Measurements from ENCODE around the gene SLC52A3.

Gene SLC52A3

GRCh38 chr20:768426-768978, at the start of gene SLC52A3:
TSS of gene SLC52A3 (minus strand) at chr20:768500. CDS start at chr20:765774, 2,726 bp downstream.
- Histone ChIP-seq H3K9ac (ENCODE audit: low read depth, low read length, poor library complexity, severe bottlenecking) (no peak within 1 kb of the TSS), H3F3A (ENCODE audit: low read depth) (no peaks in the 10 kb centered on the region), H3K9me2 (replicated peaks; ENCODE audit: low read depth, low read length) (no peaks in the 10 kb centered on the region), H3K27me3 (ENCODE audit: insufficient read depth, low read length, poor library complexity, severe bottlenecking) (no peaks in the 10 kb centered on the region), H3K79me2 (ENCODE audit: insufficient read depth, low read length) (no peaks in the 10 kb centered on the region), H3K36me3 (ENCODE audit: insufficient read depth, low read length) (no peaks in the 10 kb centered on the region), H3K4me2 (ENCODE audit: low read depth, low read length, poor library complexity, severe bottlenecking) (no peak within 1 kb of the TSS), H2AFZ (ENCODE audit: low read length) (no peak within 1 kb of the TSS), H4K20me1 (ENCODE audit: insufficient read depth, low read length, poor library complexity, severe bottlenecking) (no peaks in the 10 kb centered on the region), H3K4me1 (ENCODE audit: insufficient read depth, low read length, poor library complexity, severe bottlenecking) (peaks cover 3% of the 10 kb centered on the region), H3K9me3 (ENCODE audit: insufficient read depth, low read depth, low read length) (no peaks in the 10 kb centered on the region), H3K4me3 (ENCODE audit: low read length, poor library complexity, severe bottlenecking) (no peak within 1 kb of the TSS)
- TF ChIP-seq CTCF (conservative IDR thresholded peaks at IDR 0.05; ENCODE audit: low read length) (peak; percentile 55), EZH2phosphoT487 (IDR thresholded peaks at IDR 0.05; ENCODE audit: borderline replicate concordance) (no peak)

- Histone ChIP-seq H3K4me2 (ENCODE audit: low read depth, low read length, poor library complexity, severe bottlenecking) (no peak overlapping the region), H3K79me2 (ENCODE audit: insufficient read depth, low read length) (no peaks in the 10 kb centered on the region), H3K9me3 (ENCODE audit: insufficient read depth, low read depth, low read length) (no peaks in the 10 kb centered on the region), H3K9ac (ENCODE audit: low read depth, low read length, poor library complexity, severe bottlenecking) (no peak overlapping the region), H3K4me3 (ENCODE audit: low read length, poor library complexity, severe bottlenecking) (no peak overlapping the region), H3F3A (ENCODE audit: low read depth) (no peaks in the 10 kb centered on the region), H4K20me1 (ENCODE audit: insufficient read depth, low read length, poor library complexity, severe bottlenecking) (no peaks in the 10 kb centered on the region), H3K4me1 (ENCODE audit: insufficient read depth, low read length, poor library complexity, severe bottlenecking) (no peaks in the 10 kb centered on the region), H2AFZ (ENCODE audit: low read length) (no peak overlapping the region), H3K36me3 (ENCODE audit: insufficient read depth, low read length) (no peaks in the 10 kb centered on the region), H3K27me3 (ENCODE audit: insufficient read depth, low read length, poor library complexity, severe bottlenecking) (no peaks in the 10 kb centered on the region), H3K9me2 (replicated peaks; ENCODE audit: low read depth, low read length) (no peaks in the 10 kb centered on the region)
- TF ChIP-seq CTCF (conservative IDR thresholded peaks at IDR 0.05; ENCODE audit: low read length), result peak; percentile 99
- no peak for TF ChIP-seq EZH2phosphoT487 (IDR thresholded peaks at IDR 0.05; ENCODE audit: borderline replicate concordance)
Measured at GRCh38 chr20:815914-816606, 47.8 kb upstream of the SLC52A3 start.

GRCh38 chr20:815226-815625, 46.9 kb upstream of the SLC52A3 start:
- Histone ChIP-seq H3K27me3 (ENCODE audit: insufficient read depth, low read length, poor library complexity, severe bottlenecking) (no peaks in the 10 kb centered on the region), H3K79me2 (ENCODE audit: insufficient read depth, low read length) (no peaks in the 10 kb centered on the region), H3K4me1 (ENCODE audit: insufficient read depth, low read length, poor library complexity, severe bottlenecking) (no peaks in the 10 kb centered on the region), H4K20me1 (ENCODE audit: insufficient read depth, low read length, poor library complexity, severe bottlenecking) (no peaks in the 10 kb centered on the region), H3K9me2 (replicated peaks; ENCODE audit: low read depth, low read length) (no peaks in the 10 kb centered on the region), H3F3A (ENCODE audit: low read depth) (no peaks in the 10 kb centered on the region), H3K36me3 (ENCODE audit: insufficient read depth, low read length) (no peaks in the 10 kb centered on the region), H3K4me3 (ENCODE audit: low read length, poor library complexity, severe bottlenecking) (no peak overlapping the region), H2AFZ (ENCODE audit: low read length) (no peak overlapping the region), H3K4me2 (ENCODE audit: low read depth, low read length, poor library complexity, severe bottlenecking) (no peak overlapping the region), H3K9me3 (ENCODE audit: insufficient read depth, low read depth, low read length) (no peaks in the 10 kb centered on the region), H3K9ac (ENCODE audit: low read depth, low read length, poor library complexity, severe bottlenecking) (no peak overlapping the region)
- TF ChIP-seq EZH2phosphoT487 (IDR thresholded peaks at IDR 0.05; ENCODE audit: borderline replicate concordance), result no peak
